Esophagus squamous epithelium (tissue), 4 donors: ENCODE data around the gene PSMD11.

ENCODE experiments used
- POLR2A ChIP-seq, 4 donors: fragments of 450-650 bp; IDR thresholded peaks; one replicate each; pipeline ENCODE4 v1.6.1; 2017; ENCODE audit warnings: antibody characterized with exemption in 4 of 4, mild to moderate bottlenecking in 4 of 4, moderate library complexity in 3 of 4
- TF ChIP-seq, protein P1 (sequence below), 6 experiments: fragments of 450-650 bp in 4 of 6; fragments of 200-600 bp in 2 of 6; sonication (generic) in 2 of 6; IDR thresholded peaks; one replicate each; pipeline ENCODE4 v1.5.1; 2016 to 2019; ENCODE audit warnings: antibody characterized with exemption in 6 of 6, mild to moderate bottlenecking in 4 of 6, moderate library complexity in 4 of 6

DNA sequence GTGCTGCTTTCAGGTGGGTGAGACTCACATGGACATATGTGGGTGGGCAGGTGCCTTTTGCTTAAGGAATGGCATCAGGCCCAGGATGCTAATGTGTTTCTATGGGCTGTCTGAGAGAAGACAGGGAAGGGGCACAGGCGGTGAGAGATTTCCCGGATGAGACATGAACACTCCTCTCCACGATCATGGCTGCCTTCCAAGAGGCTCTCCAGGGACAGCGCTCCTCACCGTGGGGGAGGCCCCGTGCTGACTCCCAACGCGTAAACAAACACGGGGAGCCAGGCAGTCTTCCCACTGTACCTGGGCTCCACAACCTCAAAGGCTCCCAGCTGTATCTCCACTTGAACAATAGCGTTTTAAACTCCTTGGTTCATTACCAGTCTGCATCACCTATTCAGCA, 85.3 kb downstream of the PSMD11 start:
- TF ChIP-seq, protein P1, sequence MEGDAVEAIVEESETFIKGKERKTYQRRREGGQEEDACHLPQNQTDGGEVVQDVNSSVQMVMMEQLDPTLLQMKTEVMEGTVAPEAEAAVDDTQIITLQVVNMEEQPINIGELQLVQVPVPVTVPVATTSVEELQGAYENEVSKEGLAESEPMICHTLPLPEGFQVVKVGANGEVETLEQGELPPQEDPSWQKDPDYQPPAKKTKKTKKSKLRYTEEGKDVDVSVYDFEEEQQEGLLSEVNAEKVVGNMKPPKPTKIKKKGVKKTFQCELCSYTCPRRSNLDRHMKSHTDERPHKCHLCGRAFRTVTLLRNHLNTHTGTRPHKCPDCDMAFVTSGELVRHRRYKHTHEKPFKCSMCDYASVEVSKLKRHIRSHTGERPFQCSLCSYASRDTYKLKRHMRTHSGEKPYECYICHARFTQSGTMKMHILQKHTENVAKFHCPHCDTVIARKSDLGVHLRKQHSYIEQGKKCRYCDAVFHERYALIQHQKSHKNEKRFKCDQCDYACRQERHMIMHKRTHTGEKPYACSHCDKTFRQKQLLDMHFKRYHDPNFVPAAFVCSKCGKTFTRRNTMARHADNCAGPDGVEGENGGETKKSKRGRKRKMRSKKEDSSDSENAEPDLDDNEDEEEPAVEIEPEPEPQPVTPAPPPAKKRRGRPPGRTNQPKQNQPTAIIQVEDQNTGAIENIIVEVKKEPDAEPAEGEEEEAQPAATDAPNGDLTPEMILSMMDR (IDR thresholded peaks at IDR 0.05): no peak
- TF ChIP-seq POLR2A (IDR thresholded peaks at IDR 0.05): no peak
